ENCODE results near the gene PAK6. TPM values are rescaled to one million over a fixed set of nuclear protein-coding genes. Genes with fewer than 3 reads are reported as not detected.

The PAK6 gene
- total RNA-seq, 1 donor from 2014 or later, result 19.9 TPM

DNA sequence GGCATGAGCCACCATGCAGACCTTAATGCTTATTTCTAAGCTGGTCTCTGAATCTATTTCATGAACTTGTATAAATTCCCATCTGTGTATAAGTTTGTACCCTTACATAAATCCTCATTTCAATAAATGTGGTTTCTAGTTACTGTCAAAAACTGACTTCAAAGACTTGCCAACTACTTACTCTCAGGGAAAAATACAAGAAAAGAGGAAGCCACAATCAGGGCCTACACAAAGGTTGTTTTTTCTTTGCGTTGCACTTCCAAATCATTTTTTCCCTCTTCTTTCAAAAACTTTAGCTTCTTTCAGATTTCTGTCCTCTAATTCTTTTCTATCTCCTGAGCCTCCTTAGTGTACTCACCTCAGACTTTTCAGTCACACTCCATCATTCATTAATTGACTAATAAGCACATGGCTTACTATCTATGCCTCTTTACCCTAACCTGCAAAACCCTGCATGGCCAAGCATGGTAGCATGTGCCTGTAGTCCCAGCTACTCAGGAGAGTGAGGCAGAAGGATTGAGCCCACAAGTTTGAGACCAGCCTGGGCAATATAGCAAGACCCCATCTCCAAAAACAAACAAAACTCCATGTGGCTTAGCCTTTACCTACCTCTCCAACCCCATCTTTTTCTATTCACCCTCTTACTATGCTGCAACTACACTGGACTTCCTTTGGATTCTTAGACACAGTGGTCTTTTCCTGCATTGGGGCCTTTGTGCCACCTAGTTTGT, 40.3 kb upstream of the PAK6 start:
- TF ChIP-seq POLR2A (IDR thresholded peaks at IDR 0.05) (no peak), POLR2AphosphoS5 (IDR thresholded peaks at IDR 0.05; ENCODE audit: insufficient read depth in 1 of 2, low read depth in 1 of 2) (no peak)
- TF ChIP-seq, protein P1, sequence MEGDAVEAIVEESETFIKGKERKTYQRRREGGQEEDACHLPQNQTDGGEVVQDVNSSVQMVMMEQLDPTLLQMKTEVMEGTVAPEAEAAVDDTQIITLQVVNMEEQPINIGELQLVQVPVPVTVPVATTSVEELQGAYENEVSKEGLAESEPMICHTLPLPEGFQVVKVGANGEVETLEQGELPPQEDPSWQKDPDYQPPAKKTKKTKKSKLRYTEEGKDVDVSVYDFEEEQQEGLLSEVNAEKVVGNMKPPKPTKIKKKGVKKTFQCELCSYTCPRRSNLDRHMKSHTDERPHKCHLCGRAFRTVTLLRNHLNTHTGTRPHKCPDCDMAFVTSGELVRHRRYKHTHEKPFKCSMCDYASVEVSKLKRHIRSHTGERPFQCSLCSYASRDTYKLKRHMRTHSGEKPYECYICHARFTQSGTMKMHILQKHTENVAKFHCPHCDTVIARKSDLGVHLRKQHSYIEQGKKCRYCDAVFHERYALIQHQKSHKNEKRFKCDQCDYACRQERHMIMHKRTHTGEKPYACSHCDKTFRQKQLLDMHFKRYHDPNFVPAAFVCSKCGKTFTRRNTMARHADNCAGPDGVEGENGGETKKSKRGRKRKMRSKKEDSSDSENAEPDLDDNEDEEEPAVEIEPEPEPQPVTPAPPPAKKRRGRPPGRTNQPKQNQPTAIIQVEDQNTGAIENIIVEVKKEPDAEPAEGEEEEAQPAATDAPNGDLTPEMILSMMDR (IDR thresholded peaks at IDR 0.05), result no peak
- no peaks in the 10 kb centered on the region for H3K36me3 ChIP-seq
- no peaks in the 10 kb centered on the region for H3K27me3 ChIP-seq
- intact Hi-C loops (cut with DNase I), result no loop called here
- no peak for DNase-seq (ENCODE audit: extremely low spot score in 2 of 2)
- H3K4me3 ChIP-seq, result no peak overlapping the region
- H3K27ac ChIP-seq, result no peak overlapping the region
- H3K4me1 ChIP-seq, result no peaks in the 10 kb centered on the region
- no peaks in the 10 kb centered on the region for H3K9me3 ChIP-seq

DNA sequence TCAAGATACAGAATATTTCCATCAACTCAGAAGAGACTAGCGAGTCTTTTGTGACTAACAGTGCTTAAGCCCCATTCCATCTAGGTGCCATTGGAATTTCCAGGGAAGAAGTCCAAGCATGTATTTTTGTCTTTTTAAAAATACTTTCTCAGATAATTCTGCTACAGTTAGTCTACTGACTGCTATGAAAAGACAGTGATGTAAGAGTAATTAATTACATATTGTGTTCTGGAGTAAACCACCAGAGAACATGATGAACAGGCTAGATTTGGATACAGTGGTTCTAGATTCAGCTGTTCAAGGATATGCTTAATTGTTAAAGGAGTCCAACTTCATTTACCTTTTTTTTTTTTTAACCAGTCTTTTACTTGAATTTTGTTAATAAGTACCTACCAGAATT, 34.8 kb upstream of the PAK6 start:
- Histone ChIP-seq H3K4me3 (no peak overlapping the region), H3K9me3 (no peaks in the 10 kb centered on the region), H3K4me1 (no peaks in the 10 kb centered on the region), H3K27ac (no peak overlapping the region), H3K36me3 (no peaks in the 10 kb centered on the region), H3K27me3 (no peaks in the 10 kb centered on the region)
- DNase-seq (ENCODE audit: extremely low spot score in 2 of 2), result no peak
- TF ChIP-seq POLR2AphosphoS5 (IDR thresholded peaks at IDR 0.05; ENCODE audit: insufficient read depth in 1 of 2, low read depth in 1 of 2) (no peak), POLR2A (IDR thresholded peaks at IDR 0.05) (no peak)
- TF ChIP-seq, protein P1 (IDR thresholded peaks at IDR 0.05), result no peak
- intact Hi-C loops (cut with DNase I), result no loop called here

DNA sequence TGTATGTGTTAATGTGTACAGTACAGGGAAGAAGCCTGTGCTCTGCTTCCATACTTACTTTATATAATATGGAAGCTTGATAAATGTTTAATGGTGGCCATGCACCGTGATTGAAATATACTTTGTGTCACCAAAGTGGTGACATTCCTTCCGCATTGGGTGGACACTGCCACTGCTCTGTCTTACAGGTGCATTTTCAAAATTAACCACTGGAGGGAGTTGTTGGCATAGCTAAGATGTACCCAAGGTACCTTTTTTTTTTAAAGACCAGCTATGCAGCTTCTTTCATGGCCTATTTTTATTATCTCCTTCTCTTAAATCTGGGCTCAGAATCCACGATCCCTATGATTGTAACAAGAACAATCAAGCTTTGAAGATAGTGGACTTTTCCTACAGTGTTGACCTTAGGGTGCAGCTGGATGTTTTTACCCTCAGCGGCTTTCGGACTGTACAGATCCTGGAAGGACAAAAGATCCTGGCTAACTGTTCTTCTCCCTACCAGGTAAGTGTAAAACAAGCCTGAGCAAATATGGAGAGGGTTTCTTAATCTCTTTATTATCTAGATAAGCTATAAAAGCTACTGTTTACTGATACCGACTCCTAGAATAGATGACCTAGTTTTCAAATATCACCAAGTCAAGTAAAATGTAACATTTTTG, 21.6 kb upstream of the PAK6 start:
- no peak for DNase-seq (ENCODE audit: extremely low spot score in 2 of 2)
- Histone ChIP-seq H3K27me3 (no peaks in the 10 kb centered on the region), H3K4me3 (no peak overlapping the region), H3K27ac (no peak overlapping the region), H3K9me3 (no peaks in the 10 kb centered on the region), H3K4me1 (no peaks in the 10 kb centered on the region), H3K36me3 (no peaks in the 10 kb centered on the region)
- intact Hi-C loops (cut with DNase I), result loop anchor here (5.0 to 10.0 kb wide), 3 partner anchors 55 to 218 kb away; no protein-coding TSS in a partner anchor
- TF ChIP-seq, protein P1 (IDR thresholded peaks at IDR 0.05), result peak; percentile 84 to 92 (median 90)
- TF ChIP-seq POLR2A (IDR thresholded peaks at IDR 0.05) (no peak), POLR2AphosphoS5 (IDR thresholded peaks at IDR 0.05; ENCODE audit: insufficient read depth in 1 of 2, low read depth in 1 of 2) (peak in 1 of 2 donors; percentile 37)

DNA sequence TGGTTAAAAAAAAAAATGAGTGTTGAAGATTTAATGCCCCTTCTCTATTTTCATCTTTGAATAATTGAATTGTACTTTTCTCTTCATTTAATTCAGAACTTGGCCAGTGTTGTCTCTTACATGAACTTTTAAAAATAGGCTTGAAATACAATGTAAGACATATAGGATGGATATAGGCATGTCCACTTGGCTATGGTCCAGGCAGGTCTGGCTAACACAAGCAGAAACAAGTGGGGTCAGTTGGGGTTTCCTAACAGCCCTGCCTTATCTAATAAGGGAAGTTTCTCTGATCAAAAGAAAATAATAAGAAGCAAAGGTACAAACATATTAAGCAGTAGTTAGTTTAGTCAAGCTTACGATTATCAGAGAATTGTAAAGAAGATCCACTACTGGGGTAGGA, 19.1 kb upstream of the PAK6 start:
- DNase-seq (ENCODE audit: extremely low spot score in 2 of 2), result no peak
- Histone ChIP-seq H3K36me3 (no peaks in the 10 kb centered on the region), H3K27me3 (no peaks in the 10 kb centered on the region), H3K27ac (no peak overlapping the region), H3K4me3 (no peak overlapping the region), H3K4me1 (no peaks in the 10 kb centered on the region), H3K9me3 (no peaks in the 10 kb centered on the region)
- TF ChIP-seq POLR2AphosphoS5 (IDR thresholded peaks at IDR 0.05; ENCODE audit: insufficient read depth in 1 of 2, low read depth in 1 of 2) (no peak), POLR2A (IDR thresholded peaks at IDR 0.05) (no peak)
- TF ChIP-seq, protein P1 (IDR thresholded peaks at IDR 0.05), result no peak
- intact Hi-C loops (cut with DNase I), result loop anchor here (5.0 to 10.0 kb wide), 3 partner anchors 52 to 215 kb away; no protein-coding TSS in a partner anchor

DNA sequence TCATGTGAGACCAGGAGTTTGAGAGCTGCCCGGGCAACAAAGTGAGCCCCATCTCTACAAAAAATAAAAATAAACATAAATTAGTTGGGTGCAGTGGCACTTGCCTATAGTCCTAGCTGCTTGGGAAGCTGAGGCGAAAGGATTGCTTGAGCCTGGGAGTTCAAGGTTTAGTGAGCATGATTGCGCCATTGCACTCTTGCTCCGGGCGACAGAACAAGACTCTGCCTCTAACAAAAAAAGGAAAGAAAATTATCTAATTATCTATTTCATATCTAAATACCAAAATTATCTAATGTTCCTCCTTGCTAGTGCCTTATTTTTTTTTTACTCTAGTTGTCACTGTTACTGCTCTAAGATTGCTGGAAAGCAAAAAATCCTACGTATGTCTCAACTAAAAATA, 16.7 kb upstream of the PAK6 start:
- H3K4me1 ChIP-seq, result no peaks in the 10 kb centered on the region
- H3K27ac ChIP-seq, result no peak overlapping the region
- no peak overlapping the region for H3K4me3 ChIP-seq
- TF ChIP-seq, protein P1 (IDR thresholded peaks at IDR 0.05), result no peak
- TF ChIP-seq POLR2A (IDR thresholded peaks at IDR 0.05) (no peak), POLR2AphosphoS5 (IDR thresholded peaks at IDR 0.05; ENCODE audit: insufficient read depth in 1 of 2, low read depth in 1 of 2) (no peak)
- H3K9me3 ChIP-seq, result no peaks in the 10 kb centered on the region
- no peaks in the 10 kb centered on the region for H3K27me3 ChIP-seq
- intact Hi-C loops (cut with DNase I), result no loop called here
- H3K36me3 ChIP-seq, result no peaks in the 10 kb centered on the region
- DNase-seq (ENCODE audit: extremely low spot score in 2 of 2), result no peak

Data from vagina (tissue), 2 donors.